SHP77 treated with DMSO at 0.1 percent for 48 hours (cell line): Measurements from ENCODE around the gene SLFN11.
"Not testable (repeated sequence)": the region's sequence is repeated elsewhere in the genome, so short reads cannot be mapped to it uniquely, and the experiment has no call there.

Experiments
- DNase-seq: peaks from one replicate; lab custom pipeline; 2025; lab: John Stamatoyannopoulos, UW

Gene SLFN11

GRCh38 chr17:35373534-35373983 lies at the start of gene SLFN11:
TSS of gene SLFN11 (minus strand) at chr17:35373621. CDS start at chr17:35363807, 9,814 bp downstream.
- no peak for DNase-seq

- DNase-seq: not testable (repeated sequence)
These were observed 47.6 kb upstream of the SLFN11 start for GRCh38 chr17:35421069-35421468.

GRCh38 chr17:35416659-35417058 lies 43.2 kb upstream of the SLFN11 start:
- DNase-seq: no peak

DNA sequence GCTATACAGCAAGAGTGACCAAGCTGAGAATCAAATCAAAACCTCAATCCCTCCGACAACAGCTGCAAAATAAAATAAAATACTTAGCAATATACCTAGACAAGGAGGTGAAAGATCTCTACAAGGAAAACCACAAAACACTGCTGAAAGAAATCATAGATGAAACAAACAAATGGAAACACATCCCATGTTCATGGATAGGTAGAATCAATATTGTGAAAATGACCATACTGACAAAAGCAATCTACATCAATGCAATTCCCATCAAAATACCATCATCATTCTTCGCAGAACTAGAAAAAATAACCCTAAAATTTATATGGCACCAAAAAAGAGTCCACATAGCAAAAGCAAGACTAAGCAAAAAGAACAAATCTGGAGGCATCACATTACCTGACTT lies 41.3 kb upstream of the SLFN11 start:
- not testable (repeated sequence) for DNase-seq

- no peak for DNase-seq
These were observed 40.8 kb upstream of the SLFN11 start for GRCh38 chr17:35414247-35414646.

- DNase-seq: no peak
These were observed 34.1 kb upstream of the SLFN11 start for GRCh38 chr17:35407531-35407930.

DNA sequence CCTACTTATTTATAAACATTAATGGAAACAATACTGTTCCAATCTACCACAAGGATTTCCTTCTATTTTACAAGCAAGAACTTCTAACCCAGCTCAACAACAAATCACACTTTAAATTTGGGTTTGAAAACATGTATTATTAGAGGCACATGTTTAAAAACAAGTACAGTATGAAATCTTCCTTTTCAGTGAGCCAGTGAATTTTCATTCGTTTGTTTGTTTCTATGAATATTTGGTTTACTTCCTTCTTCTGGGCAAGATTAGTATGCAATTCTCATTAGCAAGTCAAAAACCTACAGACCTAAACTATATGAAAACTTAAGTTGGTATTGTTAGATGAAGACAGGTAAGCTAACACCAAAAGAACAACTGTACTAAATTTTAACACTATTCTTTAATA lies 33.1 kb upstream of the SLFN11 start:
- DNase-seq: no peak

GRCh38 chr17:35404360-35404759 lies 30.9 kb upstream of the SLFN11 start:
- DNase-seq: no peak

GRCh38 chr17:35393783-35394182 lies 20.4 kb upstream of the SLFN11 start:
- not testable (repeated sequence) for DNase-seq

DNA sequence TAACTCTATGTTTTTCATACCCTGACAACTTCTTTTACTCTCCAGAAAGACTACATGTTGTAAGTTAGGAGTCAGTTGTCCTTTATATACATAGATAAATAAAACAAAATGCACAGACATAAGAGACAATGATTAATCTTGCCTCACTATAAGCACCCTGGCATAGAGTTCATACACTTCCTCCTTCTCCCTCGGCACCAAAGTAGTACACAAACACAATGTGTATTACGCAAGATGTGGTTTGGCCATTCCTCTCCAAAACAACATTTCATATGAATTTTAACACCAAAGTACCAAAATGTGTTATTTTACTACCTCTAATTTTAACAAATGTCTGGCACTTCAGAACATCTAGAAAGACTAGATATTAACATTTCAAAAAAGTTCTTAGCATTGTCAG lies 17.2 kb upstream of the SLFN11 start:
- DNase-seq: no peak

DNA sequence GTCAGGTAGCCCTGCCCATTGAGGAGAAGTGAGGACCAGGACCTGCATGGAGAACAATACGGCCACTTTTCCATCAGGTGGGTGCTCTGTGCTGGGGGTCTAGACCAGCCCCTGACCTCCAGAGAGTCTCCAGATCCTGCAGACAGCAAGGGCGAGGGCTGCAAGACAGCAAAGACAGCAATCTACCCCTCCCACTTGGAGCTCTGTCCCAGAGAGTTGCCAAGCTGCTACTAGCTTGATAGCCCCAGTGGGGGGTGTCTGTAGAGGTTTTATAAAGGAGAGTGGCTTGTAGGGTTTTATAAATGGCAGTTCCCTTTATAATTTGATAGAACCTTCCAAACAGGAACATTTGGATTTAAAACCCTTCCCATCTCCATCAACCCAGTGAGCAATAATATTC lies 16.7 kb upstream of the SLFN11 start:
- no peak for DNase-seq

DNA sequence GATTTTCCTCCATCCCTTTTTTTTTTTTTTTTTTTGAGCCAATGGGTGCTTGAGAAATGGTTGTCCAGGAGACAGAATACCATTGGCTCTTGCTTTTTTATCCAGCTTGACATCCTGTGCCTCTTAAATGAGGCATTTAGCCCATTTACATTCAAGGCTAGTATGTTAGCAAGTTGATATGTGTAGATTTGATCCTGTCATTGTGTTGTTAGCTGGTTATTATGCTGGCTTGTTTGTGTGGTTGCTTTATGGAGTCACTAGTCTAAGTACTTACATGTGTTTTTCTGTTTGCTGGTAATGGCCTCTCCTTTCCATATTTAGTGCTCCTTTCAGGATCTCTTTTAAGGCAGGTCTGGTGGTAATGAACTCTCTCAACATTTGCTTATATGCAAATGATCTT lies 14.1 kb upstream of the SLFN11 start:
- no peak for DNase-seq

- no peak for DNase-seq
These were observed 4.3 kb upstream of the SLFN11 start for GRCh38 chr17:35377706-35378105.

DNA sequence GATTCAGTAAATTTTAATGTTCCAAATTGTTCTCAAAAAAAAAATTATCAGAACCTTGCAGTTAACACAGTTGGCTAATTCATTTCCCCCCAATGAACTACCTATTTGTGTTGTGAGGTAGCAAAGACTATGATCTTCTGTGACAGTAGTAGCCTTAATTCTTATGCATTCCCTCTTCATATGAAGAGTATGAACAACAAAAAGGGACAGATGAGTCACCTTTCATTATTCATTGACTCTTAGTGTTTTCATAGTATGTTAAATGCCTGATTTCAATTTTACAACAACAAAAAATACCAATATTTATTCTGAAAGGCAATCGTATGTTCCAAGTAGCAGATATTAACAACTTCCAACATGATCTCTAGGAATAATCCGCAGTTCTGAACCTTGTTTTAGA lies 3.6 kb upstream of the SLFN11 start:
- DNase-seq: no peak

GRCh38 chr17:35376245-35376644 lies 2.8 kb upstream of the SLFN11 start:
- DNase-seq: no peak

DNA sequence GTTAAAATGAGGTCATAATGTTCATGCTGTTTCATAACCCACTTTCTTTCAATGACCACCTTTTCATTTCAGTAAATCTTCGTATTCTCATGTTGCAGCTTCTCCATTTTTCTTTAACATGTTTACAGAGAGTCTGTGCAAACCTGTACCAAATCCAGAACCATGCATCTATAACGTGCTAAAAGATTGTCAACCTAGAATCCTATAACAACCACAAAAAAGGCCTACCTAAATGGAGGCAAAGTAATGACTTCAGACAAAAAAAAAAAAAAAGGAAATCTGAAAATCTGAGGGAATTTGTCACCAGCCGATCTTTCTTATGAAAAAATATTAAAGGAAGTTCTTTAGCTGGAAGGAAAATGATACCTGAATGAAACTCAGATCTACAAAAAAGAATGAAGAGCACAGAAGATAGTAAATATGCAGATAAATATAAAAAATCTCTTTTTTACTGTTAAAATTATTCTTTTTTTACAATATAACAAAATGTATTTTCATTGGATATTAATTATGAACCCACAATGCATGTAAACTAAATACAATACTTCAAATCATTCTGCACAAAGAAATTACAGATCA lies 1.4 kb upstream of the SLFN11 start:
- no peak for DNase-seq

- DNase-seq: no peak
These were observed 754 bp upstream of the SLFN11 start for GRCh38 chr17:35373984-35374765.

DNA sequence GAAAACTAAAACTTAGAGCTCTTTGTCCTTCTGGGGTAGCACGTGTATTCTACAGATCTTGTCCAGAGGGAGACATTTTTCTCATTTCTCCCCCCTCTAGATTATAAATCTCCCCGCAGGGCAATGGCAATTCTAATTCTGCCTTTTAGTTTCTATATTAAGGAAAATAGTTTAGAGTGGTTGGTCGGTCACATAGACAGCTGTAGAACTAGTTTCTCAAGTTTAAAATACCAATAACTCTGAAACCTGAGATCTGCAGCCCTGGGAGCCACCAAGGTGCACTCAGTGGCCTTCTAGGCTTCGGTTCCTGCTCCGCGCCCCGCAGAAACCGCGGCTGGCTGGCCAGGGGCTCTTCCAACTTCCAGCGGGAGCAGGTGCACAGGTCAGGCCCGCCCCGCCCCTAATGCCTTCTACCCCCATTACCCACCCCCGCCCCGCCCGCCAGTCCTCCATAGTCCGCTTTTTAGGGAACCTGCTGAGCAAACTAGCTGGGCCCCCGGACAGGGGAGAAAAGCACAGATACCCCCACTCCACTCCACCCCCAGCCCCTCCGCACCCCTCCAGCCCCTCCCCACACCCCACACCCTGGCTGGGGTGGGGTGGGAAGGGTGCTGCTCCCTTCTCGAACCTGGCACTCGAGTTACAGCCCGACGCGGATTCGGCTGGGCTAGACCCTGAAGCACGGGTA lies 431 bp downstream of the SLFN11 start:
- DNase-seq: no peak

- no peak for DNase-seq
These were observed 1.5 kb downstream of the SLFN11 start for GRCh38 chr17:35371934-35372333.

- DNase-seq: no peak
These were observed 5.2 kb downstream of the SLFN11 start for GRCh38 chr17:35368081-35368830.

GRCh38 chr17:35361027-35361426 lies 12.4 kb downstream of the SLFN11 start:
- DNase-seq: no peak

- DNase-seq: no peak
These were observed 14.0 kb downstream of the SLFN11 start for GRCh38 chr17:35359398-35359797.
